Kidney (tissue), 14 donors: ENCODE data around the gene YBX2. TPM values are rescaled to one million over a fixed set of nuclear protein-coding genes. Genes with fewer than 3 reads are reported as not detected.

Experiments
- DNase-seq, 5 donors: peaks; one replicate each; pipeline ENCODE4 v3.0.0-alpha.2; 2013 to 2020
- FAIRE-seq: peaks from 2 replicates; lab custom pipeline; 2012; peaks lifted over from hg19 to GRCh38; lab: Jason Lieb, UNC
- H3K27ac ChIP-seq, 2 donors: one replicate each; pipeline ENCODE4 v1.7.0; 2013; ENCODE audit warnings: low read depth in 2 of 2, low read length in 2 of 2, inconsistent platforms in 1 of 2
- H3K27me3 ChIP-seq: one replicate; pipeline ENCODE4 v1.7.1; 2013; ENCODE audit warnings: low read length, inconsistent platforms; ENCODE audit not compliant: control insufficient read depth, insufficient read depth
- H3K36me3 ChIP-seq, 3 donors: one replicate each; pipeline versions ENCODE4 v1.7.0 to v1.7.1; 2013; ENCODE audit warnings: low read length in 3 of 3, control low read depth in 1 of 3, inconsistent platforms in 1 of 3; ENCODE audit not compliant: insufficient read depth in 3 of 3, control insufficient read depth in 2 of 3
- H3K4me1 ChIP-seq, 3 donors: one replicate each; pipeline versions ENCODE4 v1.7.0 to v1.7.1; 2013; ENCODE audit warnings: low read length in 3 of 3, inconsistent platforms in 1 of 3, low read depth in 1 of 3; ENCODE audit not compliant: control insufficient read depth in 2 of 3, insufficient read depth in 2 of 3
- H3K4me3 ChIP-seq, 3 donors: one replicate each; pipeline versions ENCODE4 v1.7.0 to v1.8.1; 2013; ENCODE audit warnings: low read length in 3 of 3, control low read depth in 1 of 3, inconsistent platforms in 1 of 3
- H3K9ac ChIP-seq, 3 donors: one replicate each; pipeline versions ENCODE4 v1.7.0 to v1.7.1; 2013; ENCODE audit warnings: low read length in 3 of 3, control low read depth in 1 of 3, inconsistent platforms in 1 of 3
- H3K9me3 ChIP-seq, 3 donors: one replicate each; pipeline versions ENCODE4 v1.7.0 to v1.7.1; 2013; ENCODE audit warnings: low read length in 3 of 3, control low read depth in 1 of 3, inconsistent platforms in 1 of 3; ENCODE audit not compliant: control insufficient read depth in 2 of 3, insufficient read depth in 1 of 3
- intact Hi-C: fragments of 100-400 bp; cut with DNase I; formaldehyde crosslinking; loops from one replicate; pipeline ENCODE4 v1.11.1; 2022
- polyA plus RNA-seq: library from polyadenylated mRNA; stranded (reverse); fragments of 350-450 nt; fragmentation: Illumina TruSeq; extraction: RNeasy Lipid Tissue Mini Kit (QIAGEN cat#74804); gene quantifications from one replicate; pipeline ENCODE4 v1.2.3, GENCODE V29; 2014; ENCODE audit warnings: low read depth, low replicate concordance; ENCODE audit not compliant: insufficient read depth
- total RNA-seq: library from RNA; stranded (reverse); fragmentation: NEBNext Ultra II Directional; extraction: Animal tissue kit (Norgen Biotek cat#: 25700); gene quantifications from one replicate; pipeline ENCODE4 v1.2.1, GENCODE V29; 2021
- TF ChIP-seq, protein P1 (sequence below): IDR thresholded peaks from 3 replicates; pipeline ENCODE4 v1.5.1; 2012; ENCODE audit warnings: mild to moderate bottlenecking, moderate library complexity, borderline replicate concordance; ENCODE audit not compliant: insufficient read depth; ENCODE audit errors: extremely low read depth
- donor health status: control.
- donor health status: control.
- donor health status: control.
- donor health status: control.
- donor health status: control.
- donor health status: DM: yes; HTN: yes; CAD: no.
- donor health status: Normal renal cell carcinoma (clear cell type).

Gene YBX2
- total and polyA plus RNA-seq, 2 donors from 2014 or later, result 1.3 to 3.3 TPM

DNA sequence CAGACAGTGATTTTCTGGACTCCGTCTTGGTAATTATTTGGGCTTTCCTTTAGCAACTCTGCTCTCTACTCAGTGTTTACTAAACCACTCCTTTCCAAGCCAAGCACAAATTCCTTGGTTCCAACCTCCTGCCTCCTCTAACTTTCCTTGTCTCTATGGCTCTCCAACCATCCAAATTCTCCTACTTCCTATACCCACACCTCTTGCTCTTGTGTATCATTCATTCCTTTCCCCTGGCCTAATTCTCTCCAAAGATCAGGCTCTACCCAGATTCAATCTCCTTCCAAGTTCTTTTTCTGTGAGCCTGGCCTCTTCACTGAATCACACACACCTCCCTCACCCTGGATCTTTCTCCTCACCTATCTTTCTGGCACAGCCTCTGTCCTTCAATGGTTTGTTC, 33.6 kb upstream of the YBX2 start:
- Histone ChIP-seq H3K36me3 (peaks cover 2 to 13% (median 12%) of the 10 kb centered on the region in 3 donors), H3K9me3 (no peaks in the 10 kb centered on the region), H3K4me1 (peaks cover 0 to 17% (median 7%) of the 10 kb centered on the region in 3 donors), H3K4me3 (peak overlapping the region; percentile 77 to 99 (median 98)), H3K27ac (no peak overlapping the region), H3K9ac (peak overlapping the region in 2 of 3 donors; percentile 9 to 36), H3K27me3 (no peaks in the 10 kb centered on the region)
- TF ChIP-seq, protein P1, sequence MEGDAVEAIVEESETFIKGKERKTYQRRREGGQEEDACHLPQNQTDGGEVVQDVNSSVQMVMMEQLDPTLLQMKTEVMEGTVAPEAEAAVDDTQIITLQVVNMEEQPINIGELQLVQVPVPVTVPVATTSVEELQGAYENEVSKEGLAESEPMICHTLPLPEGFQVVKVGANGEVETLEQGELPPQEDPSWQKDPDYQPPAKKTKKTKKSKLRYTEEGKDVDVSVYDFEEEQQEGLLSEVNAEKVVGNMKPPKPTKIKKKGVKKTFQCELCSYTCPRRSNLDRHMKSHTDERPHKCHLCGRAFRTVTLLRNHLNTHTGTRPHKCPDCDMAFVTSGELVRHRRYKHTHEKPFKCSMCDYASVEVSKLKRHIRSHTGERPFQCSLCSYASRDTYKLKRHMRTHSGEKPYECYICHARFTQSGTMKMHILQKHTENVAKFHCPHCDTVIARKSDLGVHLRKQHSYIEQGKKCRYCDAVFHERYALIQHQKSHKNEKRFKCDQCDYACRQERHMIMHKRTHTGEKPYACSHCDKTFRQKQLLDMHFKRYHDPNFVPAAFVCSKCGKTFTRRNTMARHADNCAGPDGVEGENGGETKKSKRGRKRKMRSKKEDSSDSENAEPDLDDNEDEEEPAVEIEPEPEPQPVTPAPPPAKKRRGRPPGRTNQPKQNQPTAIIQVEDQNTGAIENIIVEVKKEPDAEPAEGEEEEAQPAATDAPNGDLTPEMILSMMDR, result no peak
- intact Hi-C loops, result no loop called here
- DNase-seq (no peak), FAIRE-seq (no peak)

DNA sequence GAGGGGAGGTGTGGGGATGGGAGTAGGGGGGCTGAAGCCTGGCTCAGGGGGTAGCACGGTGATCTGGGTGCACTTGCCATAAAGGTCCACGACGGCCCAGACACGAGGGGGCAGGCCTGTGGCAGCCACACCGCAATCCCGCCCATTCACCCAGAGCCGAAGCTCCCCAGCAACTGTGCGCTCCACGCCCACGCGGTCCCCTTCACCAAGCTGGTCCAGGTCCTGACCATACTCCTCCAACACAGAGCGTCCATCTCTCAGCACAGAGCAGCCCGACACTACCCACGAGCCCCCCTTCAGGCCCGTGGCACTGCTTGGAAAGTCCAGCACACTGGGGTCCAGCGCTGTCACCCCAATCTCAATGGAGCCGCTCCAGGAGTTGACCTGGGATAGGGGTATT, 33.1 kb upstream of the YBX2 start:
- H3K4me1 ChIP-seq, result peaks cover 0 to 21% (median 7%) of the 10 kb centered on the region in 3 donors
- no peaks in the 10 kb centered on the region for H3K27me3 ChIP-seq
- DNase-seq (peak in 1 of 5 donors; percentile 78), FAIRE-seq (no peak)
- H3K4me3 ChIP-seq, result no peak overlapping the region
- H3K9ac ChIP-seq, result no peak overlapping the region
- H3K9me3 ChIP-seq, result no peaks in the 10 kb centered on the region
- TF ChIP-seq, protein P1, result no peak
- H3K27ac ChIP-seq, result no peak overlapping the region
- H3K36me3 ChIP-seq, result peaks cover 5 to 18% (median 15%) of the 10 kb centered on the region in 3 donors
- intact Hi-C loops, result no loop called here

DNA sequence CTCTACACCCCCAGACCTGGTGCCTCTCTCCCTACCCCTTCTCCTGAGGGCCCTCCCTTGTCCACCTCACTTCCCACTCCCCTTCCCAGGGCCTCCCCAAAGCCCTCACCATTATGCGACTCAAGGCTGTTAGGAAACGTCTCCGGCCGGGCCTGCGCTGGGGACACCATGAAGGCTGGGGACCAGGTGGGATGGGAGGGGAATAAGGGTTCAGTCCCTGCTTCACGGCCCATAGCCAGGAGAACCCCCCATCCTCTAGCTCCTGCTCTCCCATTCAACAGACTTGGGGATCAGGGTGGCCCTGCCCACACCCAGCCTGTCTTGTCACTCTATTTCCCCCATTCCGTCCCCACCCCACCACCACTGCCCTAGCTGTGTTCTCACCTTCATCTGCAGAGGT, 32.6 kb upstream of the YBX2 start:
- Histone ChIP-seq H3K27me3 (no peaks in the 10 kb centered on the region), H3K4me1 (peaks cover 0 to 22% (median 7%) of the 10 kb centered on the region in 3 donors), H3K9me3 (no peaks in the 10 kb centered on the region), H3K27ac (no peak overlapping the region), H3K9ac (no peak overlapping the region), H3K4me3 (no peak overlapping the region), H3K36me3 (peaks cover 5 to 23% (median 15%) of the 10 kb centered on the region in 3 donors)
- TF ChIP-seq, protein P1, result no peak
- DNase-seq (no peak), FAIRE-seq (no peak)
- intact Hi-C loops, result no loop called here

DNA sequence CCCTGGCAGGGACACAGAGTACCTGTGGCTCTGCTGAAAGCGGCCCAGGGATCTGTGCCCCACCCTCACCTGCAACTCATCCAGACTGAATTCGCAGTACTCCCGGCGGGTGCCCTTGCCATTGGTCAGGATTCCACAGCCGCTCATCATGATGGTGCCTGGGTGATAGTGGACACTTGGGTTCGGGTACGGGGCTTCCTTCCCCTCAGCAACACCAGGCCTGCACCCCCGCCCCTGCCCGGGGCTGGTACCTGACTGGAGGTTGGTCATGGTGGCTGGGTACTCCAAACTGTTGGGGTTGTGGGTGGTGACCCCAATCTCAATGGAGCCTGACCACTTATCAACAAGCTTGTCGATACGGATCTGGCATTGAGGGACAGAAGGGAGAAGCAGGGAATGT, 31.7 kb upstream of the YBX2 start:
- Histone ChIP-seq H3K9me3 (no peaks in the 10 kb centered on the region), H3K36me3 (peaks cover 5 to 30% (median 15%) of the 10 kb centered on the region in 3 donors), H3K4me1 (peaks cover 0 to 27% (median 7%) of the 10 kb centered on the region in 3 donors), H3K27ac (no peak overlapping the region), H3K9ac (no peak overlapping the region), H3K4me3 (no peak overlapping the region), H3K27me3 (no peaks in the 10 kb centered on the region)
- TF ChIP-seq, protein P1, result no peak
- DNase-seq, result no peak
- intact Hi-C loops, result no loop called here
- FAIRE-seq, result no peak
